ENCODE data around the gene SNX11.
A peak's percentile ranks its signal among the peaks of the same experiment; 100 is the strongest.

Gene SNX11

GRCh38 chr17:48126532-48126850, 18.9 kb downstream of the SNX11 start:
- no peak for DNase-seq (ENCODE audit: low read depth in 1 of 2, low spot score in 1 of 2)
- in situ Hi-C loops (cut with HindIII; ENCODE audit: low pct_unique_long_range_greater_than_20kb, low sequenced_read_pairs) = no loop called here
- no peak for TF ChIP-seq JUND (IDR thresholded peaks at IDR 0.05; ENCODE audit: low read depth)

GRCh38 chr17:48127371-48128051, 19.9 kb downstream of the SNX11 start:
- peak in 1 of 2 experiments; percentile 59 for DNase-seq (ENCODE audit: low read depth in 1 of 2, low spot score in 1 of 2)
- peak; percentile 19; the same call in 1 of the 2 replicates for TF ChIP-seq JUND (IDR thresholded peaks at IDR 0.05; ENCODE audit: low read depth)
- in situ Hi-C loops (cut with HindIII; ENCODE audit: low pct_unique_long_range_greater_than_20kb, low sequenced_read_pairs) = no loop called here

DNA sequence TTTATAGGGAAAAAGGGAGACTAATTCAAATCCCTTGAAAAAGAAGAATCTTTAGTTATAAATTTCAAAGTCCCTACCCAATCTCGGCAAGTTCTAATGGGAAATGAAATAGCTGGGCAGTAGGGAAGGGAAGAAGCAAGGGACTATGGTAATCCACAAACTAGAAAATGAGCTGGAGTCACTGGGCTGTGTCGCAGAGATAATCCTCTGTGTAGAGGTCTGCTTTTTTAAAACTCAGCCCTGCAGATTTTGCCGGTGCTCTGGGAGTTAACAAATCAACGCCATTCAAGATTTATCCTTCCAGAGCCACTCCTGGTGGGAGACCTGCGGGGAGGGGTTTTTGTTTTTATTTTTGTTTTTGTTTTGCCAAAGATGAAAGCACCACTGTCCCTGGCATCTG, 20.8 kb downstream of the SNX11 start:
- in situ Hi-C loops (cut with HindIII; ENCODE audit: low pct_unique_long_range_greater_than_20kb, low sequenced_read_pairs) = no loop called here
- no peak for DNase-seq (ENCODE audit: low read depth in 1 of 2, low spot score in 1 of 2)
- no peak for TF ChIP-seq JUND (IDR thresholded peaks at IDR 0.05; ENCODE audit: low read depth)

GRCh38 chr17:48129981-48130380, 22.4 kb downstream of the SNX11 start:
- no peak for TF ChIP-seq JUND (IDR thresholded peaks at IDR 0.05; ENCODE audit: low read depth)
- DNase-seq (ENCODE audit: low read depth in 1 of 2, low spot score in 1 of 2) = no peak
- in situ Hi-C loops (cut with HindIII; ENCODE audit: low pct_unique_long_range_greater_than_20kb, low sequenced_read_pairs) = no loop called here

GRCh38 chr17:48131216-48131824, 23.8 kb downstream of the SNX11 start:
- TF ChIP-seq JUND (IDR thresholded peaks at IDR 0.05; ENCODE audit: low read depth) = no peak
- in situ Hi-C loops (cut with HindIII; ENCODE audit: low pct_unique_long_range_greater_than_20kb, low sequenced_read_pairs) = no loop called here
- DNase-seq (ENCODE audit: low read depth in 1 of 2, low spot score in 1 of 2) = peak; percentile 75 to 86

DNA sequence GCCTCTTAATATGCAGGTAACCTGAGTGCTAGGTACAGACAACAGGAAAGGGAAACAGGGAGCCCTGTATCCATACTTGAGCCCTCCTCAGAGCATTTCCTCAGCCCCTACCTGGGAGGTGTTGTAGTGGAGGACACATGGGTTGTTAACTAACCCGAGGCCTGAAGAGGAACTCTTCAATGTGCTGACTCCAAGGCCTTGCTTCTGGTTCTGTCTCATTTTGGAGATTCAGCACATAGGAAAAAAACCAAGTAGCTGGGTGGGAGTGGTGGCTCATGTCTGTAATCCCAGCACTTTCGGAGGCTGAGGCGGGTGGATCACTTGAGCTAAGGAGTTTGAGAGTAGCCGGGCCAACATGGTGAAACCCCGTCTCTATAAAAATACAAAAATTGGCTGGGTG, 24.8 kb downstream of the SNX11 start:
- in situ Hi-C loops (cut with HindIII; ENCODE audit: low pct_unique_long_range_greater_than_20kb, low sequenced_read_pairs) = no loop called here
- no peak for DNase-seq (ENCODE audit: low read depth in 1 of 2, low spot score in 1 of 2)
- TF ChIP-seq JUND (IDR thresholded peaks at IDR 0.05; ENCODE audit: low read depth) = no peak

- in situ Hi-C loops (cut with HindIII; ENCODE audit: low pct_unique_long_range_greater_than_20kb, low sequenced_read_pairs) = no loop called here
- DNase-seq (ENCODE audit: low read depth in 1 of 2, low spot score in 1 of 2) = no peak
- TF ChIP-seq JUND (IDR thresholded peaks at IDR 0.05; ENCODE audit: low read depth) = no peak
These were observed 27.4 kb downstream of the SNX11 start for GRCh38 chr17:48134912-48135480.

GRCh38 chr17:48137656-48138055, 30.1 kb downstream of the SNX11 start:
- no peak for DNase-seq (ENCODE audit: low read depth in 1 of 2, low spot score in 1 of 2)
- in situ Hi-C loops (cut with HindIII; ENCODE audit: low pct_unique_long_range_greater_than_20kb, low sequenced_read_pairs) = no loop called here
- no peak for TF ChIP-seq JUND (IDR thresholded peaks at IDR 0.05; ENCODE audit: low read depth)

GRCh38 chr17:48139944-48140343, 32.4 kb downstream of the SNX11 start:
- in situ Hi-C loops (cut with HindIII; ENCODE audit: low pct_unique_long_range_greater_than_20kb, low sequenced_read_pairs) = no loop called here
- no peak for TF ChIP-seq JUND (IDR thresholded peaks at IDR 0.05; ENCODE audit: low read depth)
- DNase-seq (ENCODE audit: low read depth in 1 of 2, low spot score in 1 of 2) = no peak

DNA sequence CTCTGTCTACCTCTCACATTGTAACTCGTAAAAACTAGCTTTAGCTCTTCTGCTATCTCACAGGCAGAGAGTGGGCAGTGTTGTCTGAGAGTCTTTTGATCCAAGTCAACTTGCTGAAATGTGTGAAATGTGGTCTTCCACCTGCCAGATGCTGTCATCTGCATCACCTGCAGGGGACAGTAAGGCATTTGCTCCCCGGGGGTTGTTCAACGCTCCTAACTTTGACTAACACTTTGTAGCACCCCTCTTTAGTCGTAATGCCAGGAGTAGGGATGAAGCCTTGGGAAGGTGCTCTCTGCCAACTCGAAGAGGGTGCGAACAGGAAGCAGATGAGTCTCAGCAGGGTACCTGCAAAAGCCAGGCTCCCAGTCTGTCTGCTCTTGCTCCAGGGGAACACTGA, 36.1 kb downstream of the SNX11 start:
- no peak for TF ChIP-seq JUND (IDR thresholded peaks at IDR 0.05; ENCODE audit: low read depth)
- in situ Hi-C loops (cut with HindIII; ENCODE audit: low pct_unique_long_range_greater_than_20kb, low sequenced_read_pairs) = no loop called here
- DNase-seq (ENCODE audit: low read depth in 1 of 2, low spot score in 1 of 2) = no peak

GRCh38 chr17:48144231-48144630, 36.7 kb downstream of the SNX11 start:
- in situ Hi-C loops (cut with HindIII; ENCODE audit: low pct_unique_long_range_greater_than_20kb, low sequenced_read_pairs) = no loop called here

GRCh38 chr17:48144976-48145798, 37.6 kb downstream of the SNX11 start:
- no peak for TF ChIP-seq JUND (IDR thresholded peaks at IDR 0.05; ENCODE audit: low read depth)
- no peak for DNase-seq (ENCODE audit: low read depth in 1 of 2, low spot score in 1 of 2)
- in situ Hi-C loops (cut with HindIII; ENCODE audit: low pct_unique_long_range_greater_than_20kb, low sequenced_read_pairs) = no loop called here

More at GRCh38 chr17:48144231-48144630, 36.7 kb downstream of the SNX11 start:
- no peak for DNase-seq (ENCODE audit: low read depth in 1 of 2, low spot score in 1 of 2)
- no peak for TF ChIP-seq JUND (IDR thresholded peaks at IDR 0.05; ENCODE audit: low read depth)
